Activated T-cell treated with anti-CD3 and anti-CD28 coated beads, Interleukin-2, amount 50 U/mL, for 72 hours (primary cell): ENCODE data around the gene ADAMTSL2. TPM values are rescaled to one million over a fixed set of nuclear protein-coding genes. Genes with fewer than 3 reads are reported as not detected.

Experiments
- ATAC-seq, 2 donors: fragments of 150-1000 bp; cut with Tn5 transposase; replicated peaks in 1 of 2; 2 replicates each; pipeline ENCODE4 v1.10.0; 2021; ENCODE audit warnings: moderate library complexity in 2 of 2, mild to moderate bottlenecking in 1 of 2
- DNase-seq, 2 donors: peaks; one replicate each; pipeline ENCODE4 v3.0.0; 2021 to 2022; ENCODE audit warnings: mixed read lengths in 1 of 2
- H3K27ac Mint-ChIP-seq: one replicate; pipeline ENCODE4 v1.8.0; 2022; ENCODE audit warnings: mild to moderate bottlenecking, moderate library complexity, mixed read lengths
- H3K27me3 Mint-ChIP-seq: one replicate; pipeline ENCODE4 v1.8.0; 2022; ENCODE audit warnings: low read depth, mixed read lengths
- H3K36me3 Mint-ChIP-seq, 2 donors: one replicate each; pipeline ENCODE4 v1.8.0; 2022; ENCODE audit warnings: mixed read lengths in 2 of 2, mild to moderate bottlenecking in 1 of 2; ENCODE audit not compliant: insufficient read depth in 2 of 2
- H3K4me1 Mint-ChIP-seq: one replicate; pipeline ENCODE4 v1.8.0; 2022; ENCODE audit warnings: low read depth, mixed read lengths
- H3K4me3 Mint-ChIP-seq, 2 donors: one replicate each; pipeline ENCODE4 v1.8.0; 2022; ENCODE audit warnings: mild to moderate bottlenecking in 2 of 2, mixed read lengths in 2 of 2, moderate library complexity in 2 of 2
- H3K9me3 Mint-ChIP-seq, 2 donors: one replicate each; pipeline ENCODE4 v1.8.0; 2022; ENCODE audit warnings: mixed read lengths in 2 of 2
- total RNA-seq, 2 donors: library from RNA; stranded (reverse); gene quantifications; one replicate each; pipeline ENCODE4 v1.2.3, GENCODE V29; 2022

ADAMTSL2 gene
- total RNA-seq, 2 donors from 2014 or later = 0.07 to 0.17 TPM

DNA sequence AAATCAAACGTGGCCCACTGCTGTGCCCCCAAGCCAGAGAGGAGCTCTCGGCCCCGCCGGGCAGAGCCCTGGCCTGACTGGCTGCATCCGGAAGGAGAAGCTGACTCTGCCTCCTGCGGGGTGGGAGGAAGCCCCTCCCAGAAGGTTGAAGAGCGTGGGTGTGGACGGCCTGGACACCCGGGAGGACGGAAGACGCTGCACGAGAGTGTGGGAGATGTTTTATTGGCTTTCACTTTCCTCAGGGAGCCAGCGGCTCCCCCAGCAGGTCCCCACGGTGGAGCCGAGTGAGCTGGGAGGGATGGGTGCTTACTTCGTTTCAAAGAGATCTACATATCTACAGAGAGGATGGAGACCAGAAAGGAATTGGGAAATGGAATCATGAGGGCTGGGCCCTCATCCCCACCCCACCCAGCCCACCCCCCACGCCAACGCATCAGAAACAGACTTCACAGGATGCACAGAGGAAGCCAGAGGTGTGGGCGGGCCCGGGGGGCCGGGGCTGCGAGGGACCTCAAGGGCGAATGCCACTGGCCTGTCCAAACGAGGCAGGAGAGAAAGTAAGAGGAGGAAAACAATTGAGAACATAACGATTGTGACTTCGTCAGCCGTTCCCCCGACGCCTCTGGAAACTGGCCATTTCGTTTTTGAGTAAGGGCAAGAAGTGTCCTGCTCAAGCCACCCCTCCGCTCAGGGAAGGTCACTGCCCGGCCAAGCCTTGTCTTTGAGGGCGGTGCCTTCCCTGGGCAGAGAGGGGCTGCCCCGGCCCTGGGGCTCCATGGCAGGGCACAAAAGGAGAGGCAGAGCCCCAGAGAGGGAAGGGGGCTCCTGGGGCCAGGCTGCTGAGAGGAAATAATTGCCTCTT lies 42.6 kb downstream of the ADAMTSL2 start:
- Mint-ChIP-seq H3K36me3 (no peaks in the 10 kb centered on the region), H3K9me3 (no peaks in the 10 kb centered on the region), H3K27ac (no peak overlapping the region), H3K4me1 (peaks cover 5% of the 10 kb centered on the region), H3K4me3 (peak overlapping the region in 1 of 2 donors; percentile 56), H3K27me3 (peaks cover 41% of the 10 kb centered on the region)
- ATAC-seq (no peak), DNase-seq (no peak)

GRCh38 chr9:133577737-133578112 lies 43.2 kb downstream of the ADAMTSL2 start:
- Mint-ChIP-seq H3K4me3 (no peak overlapping the region), H3K9me3 (no peaks in the 10 kb centered on the region), H3K36me3 (no peaks in the 10 kb centered on the region), H3K4me1 (peaks cover 5% of the 10 kb centered on the region), H3K27ac (no peak overlapping the region), H3K27me3 (peaks cover 42% of the 10 kb centered on the region)
- DNase-seq (no peak), ATAC-seq (no peak)

- no peaks in the 10 kb centered on the region for H3K9me3 Mint-ChIP-seq
- no peak overlapping the region for H3K4me3 Mint-ChIP-seq
- H3K4me1 Mint-ChIP-seq = peaks cover 5% of the 10 kb centered on the region
- no peaks in the 10 kb centered on the region for H3K36me3 Mint-ChIP-seq
- ATAC-seq (no peak), DNase-seq (no peak)
- H3K27me3 Mint-ChIP-seq = peaks cover 43% of the 10 kb centered on the region
- H3K27ac Mint-ChIP-seq = no peak overlapping the region
Observed at GRCh38 chr9:133578524-133579441, 44.3 kb downstream of the ADAMTSL2 start.

- H3K4me1 Mint-ChIP-seq = peaks cover 5% of the 10 kb centered on the region
Observed at GRCh38 chr9:133579601-133580418, 45.3 kb downstream of the ADAMTSL2 start.

DNA sequence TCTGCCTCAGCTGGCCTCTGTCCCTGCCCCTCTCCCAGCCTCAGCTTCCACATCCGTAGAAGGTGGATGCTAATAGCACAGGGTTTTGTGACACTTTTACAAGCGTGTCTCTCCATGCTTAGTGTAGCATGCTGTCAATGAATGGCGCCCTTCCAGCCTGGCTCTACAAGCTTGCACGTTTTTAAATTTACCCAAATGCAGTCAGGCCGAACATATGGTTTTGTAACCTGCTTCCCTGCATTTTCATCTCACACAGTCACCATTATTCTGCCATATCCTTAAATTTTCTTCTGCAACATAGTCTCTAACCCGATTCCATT lies 45.9 kb downstream of the ADAMTSL2 start:
- Mint-ChIP-seq H3K9me3 (no peaks in the 10 kb centered on the region), H3K36me3 (no peaks in the 10 kb centered on the region), H3K27me3 (peaks cover 55% of the 10 kb centered on the region), H3K4me1 (peaks cover 5% of the 10 kb centered on the region), H3K27ac (no peak overlapping the region), H3K4me3 (no peak overlapping the region)
- DNase-seq (no peak), ATAC-seq (no peak)

More at GRCh38 chr9:133579601-133580418, 45.3 kb downstream of the ADAMTSL2 start:
- Mint-ChIP-seq H3K9me3 (no peaks in the 10 kb centered on the region), H3K27ac (no peak overlapping the region), H3K36me3 (no peaks in the 10 kb centered on the region), H3K27me3 (peaks cover 53% of the 10 kb centered on the region), H3K4me3 (no peak overlapping the region)
- DNase-seq = no peak
- no peak for ATAC-seq

DNA sequence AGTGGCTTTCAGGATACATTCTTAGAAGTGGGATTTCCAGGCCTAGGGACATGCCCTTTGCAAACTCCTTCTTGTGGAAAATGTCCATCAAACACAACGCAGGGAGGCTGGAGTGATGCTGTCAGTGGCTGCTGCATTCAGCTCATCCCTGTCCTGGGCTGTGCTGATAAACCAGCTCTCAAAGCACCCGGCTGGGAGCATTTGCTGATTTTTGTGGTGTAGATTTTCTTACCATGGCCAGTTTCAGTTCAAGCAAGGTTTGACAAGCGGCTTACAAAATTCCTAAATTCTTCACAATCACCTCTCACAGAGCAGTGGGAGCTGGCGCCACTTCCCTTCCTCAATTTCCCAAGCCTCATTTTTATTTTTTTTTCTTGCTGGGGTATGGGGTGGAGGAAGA lies 46.5 kb downstream of the ADAMTSL2 start:
- Mint-ChIP-seq H3K27ac (no peak overlapping the region), H3K4me1 (peaks cover 5% of the 10 kb centered on the region), H3K9me3 (no peaks in the 10 kb centered on the region), H3K27me3 (peaks cover 62% of the 10 kb centered on the region), H3K36me3 (no peaks in the 10 kb centered on the region), H3K4me3 (no peak overlapping the region)
- ATAC-seq (no peak), DNase-seq (no peak)

DNA sequence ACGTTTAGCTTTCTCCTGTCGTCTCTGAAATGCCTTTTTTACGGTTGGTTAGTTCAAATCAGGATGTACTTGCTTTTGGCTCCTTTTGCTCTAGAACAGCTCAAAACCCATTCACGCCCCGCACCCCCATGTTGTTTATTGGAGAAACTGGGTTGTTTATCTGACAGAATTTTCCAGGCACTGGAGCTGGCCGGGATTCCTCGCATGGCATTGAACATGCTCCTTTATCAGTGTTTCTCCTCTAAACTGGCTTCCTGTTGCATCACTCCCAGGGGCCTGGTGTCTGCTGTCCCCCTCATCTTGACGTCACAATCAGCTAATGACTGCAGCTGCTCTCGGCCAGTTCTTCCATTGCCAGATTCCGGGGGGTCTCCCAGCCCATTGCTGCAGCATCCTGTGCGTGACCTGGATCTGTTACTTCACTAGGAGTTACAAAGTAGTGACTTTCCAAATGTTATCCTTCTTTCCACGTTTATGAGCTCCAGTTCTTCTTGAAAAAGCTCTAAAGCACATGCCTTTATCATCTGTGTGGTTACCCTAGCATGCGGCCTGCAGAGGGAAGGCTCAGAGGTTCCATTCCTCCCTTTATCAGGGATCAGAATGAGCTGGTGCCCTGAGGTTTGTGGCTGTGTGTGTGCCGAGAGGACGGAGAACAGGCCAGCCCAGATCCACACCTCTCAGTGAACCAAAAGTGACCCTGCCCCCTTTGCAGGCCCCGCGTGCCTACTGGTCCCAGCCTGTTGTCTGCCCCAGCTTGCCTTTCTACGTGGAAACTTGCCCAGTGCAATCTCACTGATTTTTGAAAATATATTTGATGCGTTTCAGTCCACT lies 47.2 kb downstream of the ADAMTSL2 start:
- no peak for DNase-seq
- Mint-ChIP-seq H3K36me3 (no peaks in the 10 kb centered on the region), H3K4me3 (no peak overlapping the region), H3K4me1 (peaks cover 3% of the 10 kb centered on the region), H3K9me3 (no peaks in the 10 kb centered on the region), H3K27ac (no peak overlapping the region), H3K27me3 (peaks cover 65% of the 10 kb centered on the region)
- no peak for ATAC-seq

DNA sequence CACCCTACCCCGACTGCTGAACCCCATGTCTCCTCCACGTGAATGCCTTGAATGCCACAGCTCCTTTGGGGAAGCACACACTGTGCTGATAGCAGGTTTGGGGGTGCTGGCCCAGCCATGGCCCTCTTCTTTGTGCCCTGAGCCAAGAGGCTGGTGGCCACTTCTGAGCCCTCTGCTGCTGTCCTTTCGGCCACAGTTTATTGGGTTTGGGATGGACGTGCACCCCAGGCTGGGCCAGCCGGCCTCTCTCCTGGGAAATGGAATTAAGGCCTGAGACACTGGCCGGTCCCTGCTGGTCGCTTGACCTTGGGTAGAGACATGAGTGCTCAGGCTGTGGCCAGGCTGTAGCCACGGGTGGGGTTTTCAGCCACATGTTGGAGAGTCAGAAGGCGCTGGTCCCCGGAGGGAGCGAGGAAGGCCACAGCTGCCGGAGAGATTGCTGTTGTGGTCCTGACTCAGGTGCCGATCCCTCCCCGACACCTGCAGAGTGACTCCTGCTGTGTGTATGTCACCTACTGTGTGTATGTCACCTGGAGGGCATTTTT lies 48.1 kb downstream of the ADAMTSL2 start:
- Mint-ChIP-seq H3K27me3 (peaks cover 62% of the 10 kb centered on the region), H3K36me3 (no peaks in the 10 kb centered on the region), H3K27ac (no peak overlapping the region), H3K9me3 (no peaks in the 10 kb centered on the region), H3K4me3 (no peak overlapping the region), H3K4me1 (no peaks in the 10 kb centered on the region)
- DNase-seq (no peak), ATAC-seq (no peak)

GRCh38 chr9:133583111-133583510 lies 48.6 kb downstream of the ADAMTSL2 start:
- H3K4me1 Mint-ChIP-seq = no peaks in the 10 kb centered on the region
- H3K27me3 Mint-ChIP-seq = peaks cover 59% of the 10 kb centered on the region
- DNase-seq = no peak
- H3K4me3 Mint-ChIP-seq = no peak overlapping the region
- no peak for ATAC-seq
- no peak overlapping the region for H3K27ac Mint-ChIP-seq
- no peaks in the 10 kb centered on the region for H3K9me3 Mint-ChIP-seq
- H3K36me3 Mint-ChIP-seq = no peaks in the 10 kb centered on the region

DNA sequence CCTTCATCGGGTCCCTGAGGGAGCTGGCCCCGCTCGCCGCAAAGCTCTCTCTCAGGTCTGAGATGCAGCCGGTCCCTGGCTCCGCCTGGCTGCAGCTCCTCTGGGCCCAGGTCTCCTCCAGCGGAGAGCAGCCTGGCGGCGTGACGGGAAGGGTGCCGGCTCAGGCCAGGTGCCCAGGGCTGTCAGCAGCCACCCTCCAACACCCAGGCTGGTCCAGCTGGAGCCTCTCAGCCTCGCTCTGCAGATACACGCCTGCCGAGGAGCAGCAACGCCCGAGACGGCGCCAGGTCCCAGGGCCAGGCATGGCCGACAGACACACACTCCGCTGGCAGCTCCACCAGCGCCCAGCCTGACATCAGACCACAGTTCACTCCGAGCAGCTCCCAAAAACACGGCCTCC lies 49.1 kb downstream of the ADAMTSL2 start:
- peaks cover 60% of the 10 kb centered on the region for H3K27me3 Mint-ChIP-seq
- DNase-seq = no peak
- H3K36me3 Mint-ChIP-seq = peaks cover 2% of the 10 kb centered on the region in 2 donors
- no peak overlapping the region for H3K4me3 Mint-ChIP-seq
- ATAC-seq = no peak
- H3K9me3 Mint-ChIP-seq = peaks cover 2 to 3% of the 10 kb centered on the region in 2 donors
- no peaks in the 10 kb centered on the region for H3K4me1 Mint-ChIP-seq
- no peak overlapping the region for H3K27ac Mint-ChIP-seq

- DNase-seq (no peak), ATAC-seq (no peak)
- peaks cover 2% of the 10 kb centered on the region in 2 donors for H3K36me3 Mint-ChIP-seq
- no peak overlapping the region for H3K27ac Mint-ChIP-seq
- H3K9me3 Mint-ChIP-seq = peaks cover 2 to 3% of the 10 kb centered on the region in 2 donors
- peaks cover 61% of the 10 kb centered on the region for H3K27me3 Mint-ChIP-seq
- no peaks in the 10 kb centered on the region for H3K4me1 Mint-ChIP-seq
- H3K4me3 Mint-ChIP-seq = no peak overlapping the region
Observed at GRCh38 chr9:133584167-133584558, 49.7 kb downstream of the ADAMTSL2 start.
